H9 (cell line): Measurements from ENCODE around the gene CACNA2D3. TPM values are rescaled to one million over a fixed set of nuclear protein-coding genes. Genes with fewer than 3 reads are reported as not detected.

ENCODE experiments used
- DNase-seq: peaks from one replicate; pipeline ENCODE4 v3.0.0-alpha.2; 2017
- H2AFZ ChIP-seq: one replicate; pipeline ENCODE4 v1.6.1; 2013; ENCODE audit warnings: mild to moderate bottlenecking, low read length, control low read depth, moderate library complexity
- H2AK5ac ChIP-seq: 2 replicates; pipeline ENCODE4 v1.6.1; 2013; ENCODE audit warnings: low read length, control low read depth, mixed read lengths; ENCODE audit not compliant: insufficient read length
- H2BK120ac ChIP-seq: one replicate; pipeline ENCODE4 v1.6.1; 2013; ENCODE audit warnings: low read depth, mild to moderate bottlenecking, low read length, control low read depth, inconsistent platforms; ENCODE audit not compliant: poor library complexity, severe bottlenecking
- H2BK12ac ChIP-seq: 2 replicates; pipeline ENCODE4 v1.6.1; 2013; ENCODE audit warnings: low read length, control low read depth, mixed read lengths, low read depth; ENCODE audit not compliant: insufficient read length
- H2BK15ac ChIP-seq: 2 replicates; pipeline ENCODE4 v1.6.1; 2013; ENCODE audit warnings: low read depth, low read length, control low read depth
- H2BK20ac ChIP-seq: one replicate; pipeline ENCODE4 v1.6.1; 2013; ENCODE audit warnings: low read depth, mild to moderate bottlenecking, low read length, control low read depth, inconsistent platforms; ENCODE audit not compliant: poor library complexity, severe bottlenecking
- H2BK5ac ChIP-seq: 2 replicates; pipeline ENCODE4 v1.6.1; 2013; ENCODE audit warnings: low read length, control low read depth, mixed read lengths; ENCODE audit not compliant: insufficient read length
- H3K14ac ChIP-seq: 2 replicates; pipeline ENCODE4 v1.6.1; 2013; ENCODE audit warnings: low read length, control low read depth; ENCODE audit not compliant: insufficient read depth
- H3K18ac ChIP-seq: 2 replicates; pipeline ENCODE4 v1.6.1; 2013; ENCODE audit warnings: low read depth, mild to moderate bottlenecking, mixed read lengths, low read length, control low read depth; ENCODE audit not compliant: insufficient read length
- H3K23ac ChIP-seq: 2 replicates; pipeline ENCODE4 v1.6.1; 2013; ENCODE audit warnings: low read length, control low read depth, mixed read lengths, low read depth; ENCODE audit not compliant: insufficient read length
- H3K23me2 ChIP-seq: 2 replicates; pipeline ENCODE4 v1.6.1; 2013; ENCODE audit warnings: low read depth, mild to moderate bottlenecking, mixed read lengths, low read length, control low read depth; ENCODE audit not compliant: insufficient read length, poor library complexity, severe bottlenecking
- H3K27ac ChIP-seq: 2 replicates; pipeline ENCODE4 v1.5.1; 2013; ENCODE audit warnings: low read length, control low read depth, mixed read lengths, low read depth; ENCODE audit not compliant: insufficient read length
- H3K27me3 ChIP-seq: 2 replicates; pipeline ENCODE4 v1.6.1; 2013; ENCODE audit warnings: low read length, control low read depth, inconsistent platforms; ENCODE audit not compliant: insufficient read depth
- H3K4ac ChIP-seq: 2 replicates; pipeline ENCODE4 v1.6.1; 2013; ENCODE audit warnings: low read depth, mild to moderate bottlenecking, control low read depth, inconsistent platforms, low read length, moderate library complexity
- H3K4me1 ChIP-seq: 2 replicates; pipeline ENCODE4 v1.6.1; 2013; ENCODE audit warnings: low read length, control low read depth, inconsistent platforms; ENCODE audit not compliant: insufficient read depth
- H3K4me2 ChIP-seq: 2 replicates; pipeline ENCODE4 v1.6.1; 2013; ENCODE audit warnings: low read length, control low read depth, mixed read lengths; ENCODE audit not compliant: insufficient read length, insufficient read depth
- H3K56ac ChIP-seq: 2 replicates; pipeline ENCODE4 v1.6.1; 2013; ENCODE audit warnings: low read depth, mild to moderate bottlenecking, mixed read lengths, low read length, control low read depth; ENCODE audit not compliant: insufficient read length
- H3K79me1 ChIP-seq: 2 replicates; pipeline ENCODE4 v1.6.1; 2013; ENCODE audit warnings: low read depth, mild to moderate bottlenecking, moderate library complexity, low read length, control low read depth, inconsistent platforms; ENCODE audit not compliant: insufficient read depth, poor library complexity, severe bottlenecking
- H3K79me2 ChIP-seq: 2 replicates; pipeline ENCODE4 v1.6.1; 2013; ENCODE audit warnings: low read length, control low read depth, inconsistent platforms; ENCODE audit not compliant: insufficient read depth
- H3K9ac ChIP-seq: 2 replicates; pipeline ENCODE4 v1.6.1; 2013; ENCODE audit warnings: low read length, control low read depth, mixed read lengths; ENCODE audit not compliant: insufficient read length; ENCODE audit errors: extremely low read depth
- H3K9me3 ChIP-seq: one replicate; pipeline ENCODE4 v1.6.1; 2013; ENCODE audit warnings: low read depth, low read length, inconsistent platforms; ENCODE audit not compliant: control insufficient read depth
- H3T11ph ChIP-seq: one replicate; pipeline ENCODE4 v1.6.1; 2013; ENCODE audit warnings: mild to moderate bottlenecking, low read length, control low read depth, inconsistent platforms
- H4K20me1 ChIP-seq: one replicate; pipeline ENCODE4 v1.6.1; 2013; ENCODE audit not compliant: control insufficient read depth, insufficient read length, insufficient read depth
- H4K5ac ChIP-seq: 2 replicates; pipeline ENCODE4 v1.6.1; 2013; ENCODE audit warnings: low read depth, mild to moderate bottlenecking, mixed read lengths, low read length, control low read depth; ENCODE audit not compliant: insufficient read length
- H4K8ac ChIP-seq: replicated peaks from 2 replicates; pipeline ENCODE4 v1.6.1; 2013; ENCODE audit warnings: low read length, control low read depth, mixed read lengths, low read depth; ENCODE audit not compliant: insufficient read length
- H4K91ac ChIP-seq: 2 replicates; pipeline ENCODE4 v1.6.1; 2013; ENCODE audit warnings: low read depth, mild to moderate bottlenecking, moderate library complexity, mixed read lengths, low read length, control low read depth; ENCODE audit not compliant: insufficient read length
- H3K27ac Mint-ChIP-seq, 3 experiments: 2 replicates in 2 of 3; 3 replicates in 1 of 3; pipeline ENCODE4 v1.8.0; 2020 to 2021; ENCODE audit warnings: mixed read lengths in 3 of 3, mild to moderate bottlenecking in 1 of 3, moderate library complexity in 1 of 3
- H3K27me3 Mint-ChIP-seq: 2 replicates; pipeline ENCODE4 v1.8.0; 2021; ENCODE audit warnings: low read depth, mild to moderate bottlenecking, moderate library complexity, mixed read lengths
- H3K36me3 Mint-ChIP-seq, 3 experiments: 2 replicates in 2 of 3; 3 replicates in 1 of 3; pipeline ENCODE4 v1.8.0; 2020 to 2021; ENCODE audit warnings: low read depth in 3 of 3, mixed read lengths in 3 of 3; ENCODE audit not compliant: insufficient read depth in 1 of 3
- H3K4me1 Mint-ChIP-seq, 2 experiments: 2 replicates each; pipeline ENCODE4 v1.8.0; 2020; ENCODE audit warnings: mixed read lengths in 2 of 2
- H3K4me3 Mint-ChIP-seq, 2 experiments: 2 replicates in 1 of 2; 3 replicates in 1 of 2; pipeline ENCODE4 v1.8.0; 2020 to 2021; ENCODE audit warnings: mild to moderate bottlenecking in 2 of 2, mixed read lengths in 2 of 2, moderate library complexity in 1 of 2
- H3K9me3 Mint-ChIP-seq, 2 experiments: 2 replicates in 1 of 2; 3 replicates in 1 of 2; pipeline ENCODE4 v1.8.0; 2020; ENCODE audit warnings: mild to moderate bottlenecking in 2 of 2, mixed read lengths in 2 of 2, moderate library complexity in 1 of 2
- WGBS: extraction: QIAGEN DNeasy Blood & Tissue Kit; methylation state at CpG from one replicate; pipeline ENCODE4 v1.1.7; 2013; ENCODE audit warnings: missing lambda C conversion rate, low lambda C conversion rate, mixed read lengths; ENCODE audit not compliant: insufficient read length; ENCODE audit errors: extremely low coverage; 5-methylcytosine and 5-hydroxymethylcytosine counted together
- total RNA-seq: library from RNA; stranded (reverse); gene quantifications from 2 replicates; pipeline ENCODE4 v1.2.1, GENCODE V29; 2021
- TF ChIP-seq, protein P1 (sequence below): fragments of 200-600 bp; sonication (generic); conservative IDR thresholded peaks from 3 replicates; pipeline ENCODE4 v1.8.0; 2021; ENCODE audit warnings: antibody characterized with exemption, mild to moderate bottlenecking

CACNA2D3 gene
- total RNA-seq, 1 experiment from 2014 or later = 3.2 TPM

DNA sequence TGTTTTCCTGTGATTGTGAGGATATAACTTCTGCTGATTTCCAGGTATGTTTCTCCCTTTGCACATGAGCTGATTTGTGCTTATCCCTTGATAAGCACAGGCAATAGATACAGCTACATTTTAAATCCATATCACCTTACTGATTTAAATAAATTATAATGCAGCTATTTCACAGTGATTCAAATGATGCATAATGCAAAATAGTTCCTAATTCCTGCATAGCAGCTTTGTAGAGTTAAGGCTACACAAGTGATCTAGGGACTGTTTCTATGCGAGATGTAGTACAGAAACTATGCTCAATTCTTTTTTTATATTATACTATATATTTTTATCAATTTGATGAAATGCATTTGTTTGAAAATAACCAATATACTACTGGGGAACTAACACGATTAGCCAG lies 471.3 kb downstream of the CACNA2D3 start:
- Histone ChIP-seq H4K5ac (no peak overlapping the region), H3K27me3 (no peaks in the 10 kb centered on the region), H3K4me2 (no peak overlapping the region), H4K8ac (no peak overlapping the region), H3K4me1 (no peaks in the 10 kb centered on the region), H2BK5ac (no peak overlapping the region), H2BK120ac (no peak overlapping the region), H3K9me3 (no peaks in the 10 kb centered on the region), H3K23ac (no peak overlapping the region), H3K14ac (no peak overlapping the region), H3K4ac (no peak overlapping the region), H3K23me2 (no peaks in the 10 kb centered on the region), H2BK12ac (no peak overlapping the region), H3K27ac (no peak overlapping the region), H3T11ph (no peak overlapping the region), H2AK5ac (no peak overlapping the region), H4K91ac (no peak overlapping the region), H3K56ac (no peak overlapping the region), H2AFZ (no peak overlapping the region), H3K9ac (no peak overlapping the region), H3K79me2 (no peaks in the 10 kb centered on the region), H2BK20ac (no peak overlapping the region), H3K79me1 (no peaks in the 10 kb centered on the region), H2BK15ac (no peak overlapping the region), H4K20me1 (no peaks in the 10 kb centered on the region), H3K18ac (no peak overlapping the region)
- Mint-ChIP-seq H3K9me3 (no peaks in the 10 kb centered on the region), H3K4me1 (peaks cover 4 to 5% of the 10 kb centered on the region in 2 experiments; a peak in 3 of 4 replicates), H3K27me3 (peaks cover 5% of the 10 kb centered on the region), H3K4me3 (no peak overlapping the region), H3K27ac (no peak overlapping the region), H3K36me3 (no peaks in the 10 kb centered on the region)
- no peak for DNase-seq
- no CpG with 5 or more reads among the region's 2 CpGs for WGBS
- TF ChIP-seq, protein P1, sequence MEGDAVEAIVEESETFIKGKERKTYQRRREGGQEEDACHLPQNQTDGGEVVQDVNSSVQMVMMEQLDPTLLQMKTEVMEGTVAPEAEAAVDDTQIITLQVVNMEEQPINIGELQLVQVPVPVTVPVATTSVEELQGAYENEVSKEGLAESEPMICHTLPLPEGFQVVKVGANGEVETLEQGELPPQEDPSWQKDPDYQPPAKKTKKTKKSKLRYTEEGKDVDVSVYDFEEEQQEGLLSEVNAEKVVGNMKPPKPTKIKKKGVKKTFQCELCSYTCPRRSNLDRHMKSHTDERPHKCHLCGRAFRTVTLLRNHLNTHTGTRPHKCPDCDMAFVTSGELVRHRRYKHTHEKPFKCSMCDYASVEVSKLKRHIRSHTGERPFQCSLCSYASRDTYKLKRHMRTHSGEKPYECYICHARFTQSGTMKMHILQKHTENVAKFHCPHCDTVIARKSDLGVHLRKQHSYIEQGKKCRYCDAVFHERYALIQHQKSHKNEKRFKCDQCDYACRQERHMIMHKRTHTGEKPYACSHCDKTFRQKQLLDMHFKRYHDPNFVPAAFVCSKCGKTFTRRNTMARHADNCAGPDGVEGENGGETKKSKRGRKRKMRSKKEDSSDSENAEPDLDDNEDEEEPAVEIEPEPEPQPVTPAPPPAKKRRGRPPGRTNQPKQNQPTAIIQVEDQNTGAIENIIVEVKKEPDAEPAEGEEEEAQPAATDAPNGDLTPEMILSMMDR = no peak
